Activated T-cell treated with anti-CD3 and anti-CD28 coated beads for 4 hours (primary cell): ENCODE results near the gene STK32B.

Experiments used
- DNase-seq: peaks from one replicate; pipeline ENCODE4 v3.0.0-alpha.2; 2020

STK32B gene

DNA sequence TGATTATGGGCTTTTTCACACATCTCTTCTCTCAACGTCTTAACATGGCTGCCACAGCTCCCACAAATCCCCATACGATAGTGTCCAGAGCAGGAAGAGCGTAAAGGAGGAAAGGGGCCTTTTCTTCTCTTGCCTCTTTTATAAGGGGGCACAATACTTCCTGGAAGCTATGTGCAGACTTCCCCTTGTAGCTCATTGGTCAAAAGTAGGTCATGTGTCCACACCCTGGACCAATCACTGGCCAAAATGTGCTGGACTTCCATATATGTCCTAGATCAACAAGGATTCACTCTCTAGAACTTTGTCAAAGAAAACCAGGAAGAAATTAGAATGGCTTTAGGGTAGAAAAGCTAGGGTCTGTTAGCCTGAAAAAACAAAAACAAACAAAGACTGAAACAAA is 26.7 kb downstream of the STK32B start:
- no peak for DNase-seq

DNA sequence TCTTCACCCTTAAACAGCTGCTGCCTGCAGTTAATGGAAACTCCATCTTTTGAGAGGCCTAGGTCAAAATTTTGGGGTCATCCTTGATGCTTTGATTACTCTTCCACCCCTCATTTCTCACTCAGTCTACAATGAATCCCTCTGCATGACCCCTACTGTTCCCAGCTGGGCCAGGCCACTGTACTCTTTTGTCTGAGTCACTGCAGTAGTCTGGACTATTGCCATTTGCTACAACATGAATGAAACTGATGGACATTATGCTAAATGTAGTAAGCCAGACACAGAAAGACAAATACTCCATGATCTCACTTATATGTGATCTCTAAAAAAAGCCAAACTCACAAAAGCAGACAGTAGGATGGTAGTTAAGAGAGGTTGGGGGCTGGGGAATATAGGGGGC is 28.3 kb downstream of the STK32B start:
- DNase-seq: no peak

DNA sequence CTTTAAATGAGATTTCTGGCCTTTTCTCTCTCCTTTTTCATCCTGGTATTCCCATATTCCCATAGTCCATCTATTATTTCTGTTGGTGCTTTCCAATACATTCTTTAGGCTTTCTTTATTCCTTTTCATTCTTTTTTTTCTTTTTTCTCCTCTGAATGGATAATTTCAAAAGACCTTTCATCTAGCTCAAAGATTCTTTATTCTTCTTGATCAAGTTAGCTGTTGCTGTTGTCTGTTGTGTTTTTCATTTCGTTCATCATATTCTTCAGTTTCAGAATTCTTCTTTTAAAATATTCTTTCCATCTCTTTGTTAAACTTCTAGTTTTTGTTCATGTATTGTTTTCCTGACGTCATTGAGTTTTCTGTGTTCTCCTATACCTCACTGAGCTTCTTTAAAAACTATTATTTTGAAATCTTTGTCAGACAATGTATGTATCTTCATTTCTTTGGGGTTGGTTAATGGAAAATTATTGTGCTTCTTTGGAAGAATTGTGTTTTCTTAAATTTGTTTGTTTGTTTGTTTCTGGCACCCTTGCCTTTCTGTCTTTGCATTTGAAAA is 30.2 kb downstream of the STK32B start:
- DNase-seq: no peak

DNA sequence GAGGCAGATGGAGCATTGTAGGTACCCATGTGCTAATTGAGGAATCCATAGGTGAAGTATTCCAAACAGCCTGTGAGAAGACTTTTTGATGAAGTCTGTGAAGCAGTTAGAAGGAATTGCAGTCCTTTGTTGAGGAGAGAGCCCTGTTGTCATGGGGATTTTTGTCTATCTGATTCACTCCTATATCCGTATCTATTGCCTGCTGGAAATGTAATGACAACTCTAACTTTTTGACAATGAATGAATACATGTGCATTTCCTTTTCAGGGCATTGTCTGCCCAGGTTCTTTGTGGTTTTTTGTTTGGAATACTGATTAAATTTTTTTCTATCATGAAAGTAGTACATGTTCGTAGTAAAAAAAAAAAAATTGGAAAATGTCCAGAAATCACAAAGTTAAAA is 31.1 kb downstream of the STK32B start:
- DNase-seq: no peak

DNA sequence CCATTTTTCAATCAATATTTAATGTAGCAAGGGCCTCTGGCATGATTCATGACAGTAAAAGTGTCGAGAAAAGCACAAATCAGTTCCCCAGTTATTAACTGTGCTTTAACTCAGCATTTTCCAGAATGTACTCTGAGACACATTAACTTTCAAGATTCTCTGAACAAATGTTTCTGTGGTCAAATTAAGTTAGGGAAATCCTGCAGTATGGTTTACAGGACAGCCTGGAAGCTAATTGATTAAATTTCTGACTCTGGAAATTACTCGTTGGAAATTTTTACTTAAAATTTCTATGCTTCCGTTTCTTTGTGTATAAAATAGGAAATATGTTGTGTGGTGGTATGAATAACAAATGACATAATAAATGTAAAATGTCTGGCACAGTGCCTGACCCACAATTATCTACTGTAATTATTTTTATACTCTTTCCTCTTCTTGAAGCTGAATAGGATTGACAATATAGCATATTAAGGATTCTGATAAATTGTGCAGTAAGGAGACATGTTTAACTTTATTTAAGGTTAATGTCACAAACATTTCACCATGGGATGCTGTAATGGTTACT is 33.7 kb downstream of the STK32B start:
- DNase-seq: no peak

DNA sequence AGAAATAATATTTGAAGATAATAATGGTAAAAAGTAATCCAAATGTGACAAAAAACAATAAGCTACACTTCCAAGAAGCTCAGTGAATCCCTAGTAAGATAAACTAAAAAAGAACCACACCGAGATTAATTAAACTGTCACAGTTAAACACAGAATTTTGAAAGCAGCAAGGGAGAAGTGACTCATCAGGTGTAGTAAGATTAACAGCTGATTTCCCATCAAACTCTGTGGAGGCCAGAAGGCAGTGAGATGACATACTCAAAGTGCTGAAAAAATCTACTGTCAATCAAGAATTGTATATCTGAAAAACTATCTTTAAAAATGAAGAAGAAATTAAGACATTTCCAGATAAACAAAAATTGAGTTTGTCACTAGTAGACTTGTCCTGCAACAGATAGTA is 35.3 kb downstream of the STK32B start:
- DNase-seq: no peak

DNA sequence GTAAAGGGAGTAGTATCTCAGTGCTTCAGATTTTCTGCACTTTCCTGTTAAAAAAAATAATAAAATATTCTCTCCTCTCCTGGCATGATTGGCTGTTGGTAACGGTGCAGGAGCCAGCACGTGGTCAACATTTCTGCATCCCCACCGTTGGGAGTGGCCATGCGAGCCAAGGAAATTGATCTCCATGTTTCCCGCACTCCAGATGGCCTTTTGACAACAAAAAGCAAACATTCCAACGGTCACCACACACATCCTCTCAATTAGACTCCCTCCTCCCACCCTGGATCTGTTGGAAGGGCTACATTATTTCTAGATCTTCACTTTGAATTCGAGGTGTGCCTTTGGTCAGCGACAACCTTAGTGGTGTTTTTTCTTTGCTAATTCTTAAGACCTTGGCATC is 45.0 kb downstream of the STK32B start:
- no peak for DNase-seq

DNA sequence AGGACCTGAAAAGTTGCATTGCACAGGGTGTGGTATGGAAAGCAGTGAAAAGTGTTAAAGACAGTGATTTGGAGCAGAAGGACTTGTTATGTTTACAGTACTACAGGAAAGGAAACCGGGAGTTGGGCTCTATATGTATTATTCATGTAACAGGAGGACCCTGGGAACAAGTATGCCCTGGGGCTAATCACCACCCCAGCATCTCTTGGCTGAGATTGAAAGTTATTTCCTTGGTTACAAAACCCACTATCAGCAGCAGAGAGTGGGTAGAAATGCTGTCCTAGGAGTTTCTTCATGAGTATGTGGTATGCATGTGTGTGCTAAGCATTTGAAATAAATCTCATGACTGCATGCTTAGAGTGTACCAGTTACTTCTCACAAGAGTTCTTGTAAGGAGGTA is 46.9 kb downstream of the STK32B start:
- no peak for DNase-seq

DNA sequence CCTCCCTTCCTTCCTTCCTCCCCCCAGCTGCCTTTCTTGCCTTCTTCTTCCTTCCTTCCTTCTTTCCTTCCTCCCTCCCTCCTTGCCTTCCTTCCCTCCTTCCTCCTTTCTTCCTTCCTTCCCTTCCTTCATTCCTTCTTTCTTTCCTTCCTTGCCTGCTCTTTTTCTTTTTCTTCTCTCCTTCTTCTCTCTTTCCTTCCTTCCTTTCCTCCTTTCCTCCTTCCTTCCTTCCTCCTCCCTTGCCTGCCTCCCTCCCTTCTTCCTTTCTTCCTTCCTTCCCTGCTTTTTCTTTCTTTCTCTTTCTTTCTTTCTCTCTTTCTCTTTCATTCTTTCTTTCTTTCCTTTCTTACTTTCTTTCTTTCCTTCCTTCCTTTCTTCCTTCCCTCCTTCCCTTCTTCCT is 49.1 kb downstream of the STK32B start:
- DNase-seq: no peak

DNA sequence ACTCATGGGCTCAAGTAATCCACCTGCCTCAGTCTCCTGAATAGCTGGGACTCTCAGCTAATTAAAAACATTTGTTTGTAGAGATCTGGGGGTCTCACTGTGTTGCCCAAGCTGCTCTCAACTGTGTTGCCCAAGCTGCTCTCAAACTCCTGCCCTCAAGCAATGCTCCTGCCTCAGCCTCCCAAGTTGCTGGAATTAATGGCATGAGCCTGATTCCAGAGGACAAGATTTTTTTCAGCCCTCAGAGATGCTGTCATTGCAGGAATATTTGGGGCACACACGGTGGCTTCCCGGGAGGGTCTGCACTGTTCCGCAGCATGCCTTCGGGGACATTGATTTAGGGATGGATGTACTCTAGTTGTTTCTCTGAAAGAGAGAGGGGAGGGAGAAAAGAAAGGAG is 49.7 kb downstream of the STK32B start:
- no peak for DNase-seq

DNA sequence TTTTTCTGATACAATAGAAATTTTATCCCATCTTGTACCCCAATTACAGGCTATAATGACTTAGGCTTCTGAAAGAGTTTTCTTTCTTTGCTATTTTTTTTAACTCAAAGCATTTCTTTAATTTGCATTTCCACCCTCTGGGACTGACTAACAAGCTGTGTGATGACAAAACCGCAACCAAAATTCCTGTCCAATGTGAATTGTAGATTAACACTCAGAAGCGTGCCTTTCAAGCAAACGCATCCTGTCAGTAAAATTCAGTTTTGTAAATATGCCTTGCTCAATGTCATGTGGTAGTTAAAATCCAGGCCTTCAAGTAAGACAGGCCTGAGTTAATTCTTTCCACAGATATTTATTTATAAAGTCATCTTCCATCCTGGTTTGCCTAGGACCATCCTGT is 50.3 kb downstream of the STK32B start:
- DNase-seq: no peak

DNA sequence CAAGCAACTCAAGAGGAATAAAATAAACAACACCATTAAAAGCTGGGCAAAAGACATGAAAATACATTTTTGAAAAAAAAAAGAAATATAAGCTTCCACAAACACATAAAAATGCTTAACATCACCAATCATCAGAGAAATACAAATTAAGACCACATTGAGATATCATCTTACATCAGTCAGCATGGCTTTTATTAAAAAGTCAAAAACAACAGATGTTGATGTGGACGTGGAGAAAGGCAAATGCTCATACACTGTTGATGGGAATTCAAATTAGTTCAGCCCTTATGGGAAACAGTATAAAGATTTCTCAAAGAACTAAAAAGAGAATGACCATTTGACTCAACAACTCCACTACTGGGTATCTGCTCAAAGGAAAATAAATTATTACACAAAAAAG is 59.6 kb downstream of the STK32B start:
- no peak for DNase-seq

DNA sequence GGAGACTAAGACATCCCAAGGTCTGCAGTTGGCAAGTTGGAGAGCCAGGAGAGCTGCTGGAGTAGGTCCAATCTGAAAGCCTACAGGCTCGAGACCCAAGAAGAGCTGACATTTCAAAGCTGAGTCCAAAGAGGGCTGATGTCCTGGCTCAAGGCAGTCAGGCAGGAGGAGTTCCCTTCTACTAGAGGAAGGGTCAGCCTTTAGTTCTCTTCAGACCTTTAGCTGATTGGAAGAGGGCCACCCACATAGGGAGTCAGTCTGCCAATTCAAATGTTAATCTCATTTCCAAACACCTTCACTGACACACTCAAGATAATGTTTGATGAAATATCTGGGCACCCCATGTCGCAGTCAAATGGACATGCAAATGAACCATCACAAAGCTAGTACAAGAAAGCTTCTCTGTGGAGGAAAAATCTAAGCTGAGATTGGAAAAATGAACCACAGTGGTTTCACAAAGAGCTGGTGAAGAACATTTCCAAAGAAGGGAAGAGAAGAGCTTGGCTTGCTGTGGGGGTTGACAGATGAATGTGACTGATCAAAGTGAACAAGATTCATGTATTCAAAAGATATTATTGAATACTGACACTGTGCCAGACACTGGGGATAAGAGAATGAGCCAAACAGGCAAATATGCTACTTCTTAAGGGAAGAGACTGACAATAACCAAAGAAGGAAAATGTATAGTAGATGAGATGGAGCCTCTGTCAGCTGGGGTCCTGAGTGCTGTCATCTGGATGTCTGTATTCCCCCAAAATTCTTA is 61.2 kb downstream of the STK32B start:
- no peak for DNase-seq

DNA sequence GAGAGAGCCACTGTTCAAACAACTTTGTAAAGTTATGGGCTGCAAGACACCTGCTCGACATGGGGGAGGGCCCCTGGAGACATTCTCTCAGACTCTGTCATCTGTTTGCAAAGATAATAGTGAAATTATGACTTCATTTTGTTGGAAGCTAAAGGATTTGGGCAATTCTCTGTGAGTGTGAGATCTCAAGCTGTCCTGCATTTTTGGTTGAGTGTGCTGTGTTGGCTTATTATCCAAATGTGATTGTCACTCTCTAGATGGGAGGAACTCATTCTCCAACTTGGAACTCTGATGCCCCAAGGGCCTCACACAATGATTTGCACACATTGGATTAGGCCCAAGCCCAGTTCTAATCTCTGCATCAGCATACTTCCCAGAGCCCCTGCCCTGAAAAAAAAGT is 63.7 kb downstream of the STK32B start:
- no peak for DNase-seq

DNA sequence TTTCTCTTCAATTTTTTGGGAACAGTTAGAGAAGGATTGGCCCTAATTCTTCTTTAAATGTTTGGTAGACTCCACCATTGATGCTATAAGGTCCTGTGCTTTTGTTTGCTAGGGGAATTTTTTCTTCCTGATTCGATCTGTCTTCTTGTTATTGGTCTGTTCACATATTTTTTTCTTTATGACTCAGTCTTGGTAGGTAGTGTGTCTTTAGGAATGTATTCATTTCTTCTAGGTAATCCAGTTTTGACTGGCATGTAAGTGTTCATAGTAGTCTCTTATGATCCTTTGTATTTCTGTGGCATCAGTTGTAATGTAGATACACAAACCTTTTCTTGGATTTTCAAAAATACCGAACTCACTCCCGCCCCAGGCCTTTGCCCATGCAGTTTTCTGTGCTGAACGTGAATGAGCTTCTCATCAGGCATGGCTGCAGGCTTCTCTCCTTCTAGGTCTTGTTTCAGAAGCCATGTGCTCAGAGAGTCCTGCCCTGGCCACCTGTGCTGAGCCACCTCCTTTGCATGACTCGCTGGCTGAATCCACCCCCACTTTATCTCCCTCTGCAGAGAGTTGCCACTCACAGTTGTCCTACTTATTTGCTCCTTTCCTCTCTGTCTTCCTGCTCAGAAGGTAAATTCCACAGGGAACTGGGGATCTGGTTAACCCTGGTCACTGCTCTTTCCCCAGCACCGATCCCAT is 67.0 kb downstream of the STK32B start:
- DNase-seq: no peak

DNA sequence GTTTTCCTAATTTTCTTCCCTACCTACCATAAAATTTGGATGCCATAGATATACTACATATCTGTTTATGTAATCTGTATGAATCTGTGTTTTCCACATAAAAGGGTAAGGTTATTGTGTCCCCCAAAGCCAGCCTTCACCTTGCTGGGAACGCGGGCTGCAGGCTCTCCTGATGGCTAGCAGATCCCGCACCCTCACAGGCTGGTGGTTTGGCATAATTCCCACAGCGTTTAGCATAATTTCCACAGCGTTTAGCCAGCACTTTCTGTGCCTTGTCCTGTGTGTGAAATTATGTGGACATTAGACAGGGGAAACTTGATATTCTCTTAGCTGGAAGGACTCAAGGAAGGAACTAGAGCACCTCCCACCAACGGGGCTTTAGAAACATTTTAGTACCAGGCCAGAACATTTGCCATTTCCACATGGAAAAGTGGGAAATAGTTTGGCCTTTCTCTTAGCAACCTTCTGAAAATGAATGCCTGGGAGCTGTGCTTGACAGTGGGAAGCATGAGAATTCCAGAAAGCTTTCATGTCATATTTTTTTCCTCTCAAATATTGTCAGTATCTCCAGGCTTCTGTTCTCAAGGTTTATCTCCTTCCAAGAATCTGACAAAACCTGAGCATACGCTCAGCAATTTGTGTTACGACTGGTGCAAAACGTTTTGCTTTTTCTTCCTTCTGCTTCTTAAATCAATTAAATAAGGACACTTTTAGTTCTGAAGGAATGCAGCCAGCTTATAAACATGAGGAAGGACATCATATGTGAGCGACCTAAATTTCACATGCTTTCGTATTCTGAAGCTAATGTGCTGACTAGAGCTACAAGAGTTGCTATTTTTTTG is 67.9 kb downstream of the STK32B start:
- DNase-seq: no peak

DNA sequence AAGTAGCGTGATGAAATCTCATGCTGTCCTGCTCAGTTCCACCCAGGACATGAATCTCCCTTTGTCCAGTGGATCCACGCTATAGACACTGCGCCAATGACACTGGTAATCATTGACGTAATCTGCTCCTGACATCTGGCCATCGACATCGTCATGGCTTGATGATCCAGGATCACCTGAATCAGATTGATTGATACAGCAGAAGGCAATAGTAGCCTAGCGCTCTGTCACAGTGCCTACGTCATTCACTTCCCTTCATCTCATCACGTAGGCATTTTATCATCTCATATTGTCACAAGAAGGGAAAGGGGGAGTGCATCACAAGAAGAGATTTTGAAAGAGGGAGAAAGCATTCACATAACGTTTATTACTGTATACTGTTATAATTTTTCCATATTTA is 68.8 kb downstream of the STK32B start:
- DNase-seq: no peak

DNA sequence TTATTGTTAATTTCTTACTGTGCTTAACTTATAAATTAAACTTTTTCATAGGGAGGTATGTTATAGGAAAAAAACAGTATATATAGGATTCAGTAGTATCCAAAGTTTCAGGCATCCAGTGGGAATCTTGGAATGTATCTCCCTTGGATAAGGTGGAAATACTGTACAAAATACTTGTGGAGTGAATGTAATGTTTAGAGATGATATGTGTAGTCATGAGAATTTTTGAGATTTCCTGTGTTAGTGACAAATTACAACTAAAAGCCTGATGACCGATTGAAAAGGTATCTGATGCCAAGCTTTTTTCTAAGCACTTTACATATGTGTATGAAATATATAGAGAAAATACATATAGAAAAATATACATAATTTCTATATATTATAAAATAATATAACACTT is 69.2 kb downstream of the STK32B start:
- DNase-seq: no peak

DNA sequence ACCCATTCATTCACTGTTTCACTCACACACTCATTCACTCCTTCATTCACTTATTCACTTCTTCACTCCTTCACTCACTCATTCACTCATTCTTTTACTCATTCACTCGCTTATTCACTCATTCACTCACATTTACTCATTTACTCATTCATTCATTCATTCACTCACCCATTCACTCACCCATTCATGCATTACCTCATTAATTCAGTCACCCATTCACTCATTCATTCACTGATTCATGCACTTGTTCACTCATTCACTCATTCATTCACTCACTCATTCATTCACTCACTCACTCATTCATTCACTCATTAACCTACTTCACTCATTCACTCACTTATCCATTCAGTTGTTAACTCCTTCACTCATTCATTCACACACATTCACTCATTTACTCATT is 70.8 kb downstream of the STK32B start:
- DNase-seq: no peak

DNA sequence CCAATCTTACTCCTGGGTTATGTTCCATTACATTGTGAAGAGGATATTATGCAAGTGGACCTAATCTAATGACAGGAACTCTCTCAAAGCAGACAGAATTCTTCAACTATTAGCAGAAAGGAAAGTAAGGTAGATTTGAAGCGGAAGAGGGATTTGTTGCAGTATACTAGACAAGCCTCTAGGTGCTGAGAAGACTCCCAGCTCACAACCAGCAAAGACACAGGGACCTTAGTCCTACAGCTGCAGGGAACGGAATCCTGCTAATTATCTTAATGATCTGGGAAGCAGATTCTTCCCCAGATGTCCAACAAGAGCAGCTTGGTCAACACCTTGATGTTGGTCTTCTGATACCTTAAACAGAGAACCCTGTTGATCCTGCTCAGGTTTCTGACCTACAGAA is 73.6 kb downstream of the STK32B start:
- DNase-seq: no peak

DNA sequence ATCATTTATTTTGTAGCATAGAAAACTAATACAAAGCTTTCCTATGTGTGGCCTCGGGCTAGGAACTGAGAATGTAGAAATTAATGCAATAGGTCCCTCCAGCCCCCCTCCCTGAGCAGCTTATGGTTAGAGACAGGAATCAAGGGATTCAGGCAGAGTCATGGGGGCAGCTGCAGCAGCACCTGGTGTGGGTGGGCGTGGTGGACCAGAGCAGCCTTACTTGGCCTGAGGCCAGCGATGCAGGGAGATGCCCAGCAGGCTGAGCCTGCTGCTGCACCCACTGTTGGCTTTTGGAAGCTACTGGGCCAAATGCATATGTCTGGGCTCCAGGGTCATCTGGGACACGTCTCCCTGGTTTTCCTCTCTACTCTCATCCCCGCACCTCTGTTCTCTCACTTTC is 74.0 kb downstream of the STK32B start:
- no peak for DNase-seq

DNA sequence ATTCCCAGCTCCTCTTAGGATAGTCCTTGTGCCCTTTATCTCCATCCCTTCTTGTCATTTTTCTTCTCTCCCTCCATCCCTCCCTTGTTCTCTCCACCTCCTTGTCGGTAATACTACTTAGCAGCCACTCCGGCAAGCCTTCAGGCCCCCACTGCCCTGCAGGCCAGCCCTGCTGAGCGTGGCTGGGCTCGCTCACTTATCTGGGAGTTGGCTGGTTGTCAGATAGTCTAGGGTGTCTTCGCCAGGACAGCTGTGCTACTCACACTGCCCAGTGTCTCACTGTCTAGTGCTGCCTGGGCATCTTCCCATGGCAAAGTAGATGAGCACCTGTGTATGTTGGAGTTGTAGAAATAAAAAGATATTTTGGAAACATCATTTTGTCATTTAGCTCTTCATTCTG is 75.0 kb downstream of the STK32B start:
- DNase-seq: no peak

DNA sequence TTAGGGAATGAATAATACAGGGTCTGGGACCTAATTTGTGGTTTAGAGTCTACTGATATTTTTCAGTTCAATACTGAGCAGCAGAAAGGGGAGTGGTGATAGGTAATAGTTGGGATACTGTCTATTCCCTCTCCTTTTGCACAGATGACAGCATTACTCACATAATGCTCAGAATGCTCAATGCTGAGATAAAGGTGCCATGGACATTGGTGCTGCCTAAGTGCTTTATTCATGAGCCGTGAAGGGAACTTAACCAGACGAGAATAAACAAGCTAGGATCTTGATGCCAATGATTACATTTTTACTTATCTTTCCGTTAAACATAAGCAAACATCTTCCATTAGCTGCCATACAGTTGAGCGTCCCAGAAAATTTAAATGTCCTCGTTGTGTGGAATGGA is 75.6 kb downstream of the STK32B start:
- DNase-seq: no peak
